Stimulated activated CD4-positive, alpha-beta T cell treated with anti-CD3 and anti-CD28 coated beads, TNF-alpha, amount 100 ng/mL, for 1 hour (primary cell): ENCODE results near the gene PCSK5.
"Not testable (repeated sequence)": the region's sequence is repeated elsewhere in the genome, so short reads cannot be mapped to it uniquely, and the experiment has no call there.

Source experiments
- DNase-seq, 3 donors: peaks; one replicate each; pipeline ENCODE4 v3.0.0-alpha.2; 2020; ENCODE audit warnings: low read depth in 3 of 3, low spot score in 1 of 3

PCSK5 gene

DNA sequence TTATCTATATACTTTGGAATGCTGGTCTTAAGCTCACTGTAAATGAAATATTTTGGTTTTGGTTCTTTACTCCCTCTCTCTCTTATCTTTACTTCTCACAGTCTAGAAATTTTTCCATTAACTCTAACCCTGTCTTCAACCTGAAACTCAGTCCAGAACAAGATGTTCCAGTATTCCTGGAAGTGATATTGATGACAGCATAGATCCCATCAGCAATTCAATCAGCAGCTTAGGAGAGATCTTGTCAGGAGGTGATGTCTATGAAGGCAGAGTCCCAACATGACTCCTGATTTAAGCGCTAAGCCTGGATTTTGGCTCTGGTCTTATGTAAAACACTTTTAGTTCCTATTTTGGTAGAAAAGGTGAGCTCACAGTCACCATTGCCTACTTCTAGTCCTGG lies 451.1 kb downstream of the PCSK5 start:
- DNase-seq: no peak

DNA sequence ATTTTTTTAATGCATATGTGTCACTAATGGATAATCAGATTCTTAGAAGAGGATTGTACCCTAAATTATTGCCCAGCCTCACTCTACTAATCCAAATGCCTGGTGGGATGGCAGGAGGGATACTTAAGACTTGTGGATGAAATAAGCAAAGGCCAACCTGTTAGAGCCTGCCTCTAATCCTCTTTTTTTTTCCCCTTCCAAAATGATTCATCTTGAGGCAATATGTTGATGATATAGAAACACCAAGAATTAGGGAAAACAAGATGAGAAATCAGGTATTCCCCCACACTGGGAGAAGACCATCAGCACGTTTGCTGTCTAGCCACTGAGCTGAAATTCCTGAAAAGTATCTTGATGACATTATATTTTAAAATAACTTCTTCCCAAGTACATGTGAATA lies 451.7 kb downstream of the PCSK5 start:
- DNase-seq: no peak

DNA sequence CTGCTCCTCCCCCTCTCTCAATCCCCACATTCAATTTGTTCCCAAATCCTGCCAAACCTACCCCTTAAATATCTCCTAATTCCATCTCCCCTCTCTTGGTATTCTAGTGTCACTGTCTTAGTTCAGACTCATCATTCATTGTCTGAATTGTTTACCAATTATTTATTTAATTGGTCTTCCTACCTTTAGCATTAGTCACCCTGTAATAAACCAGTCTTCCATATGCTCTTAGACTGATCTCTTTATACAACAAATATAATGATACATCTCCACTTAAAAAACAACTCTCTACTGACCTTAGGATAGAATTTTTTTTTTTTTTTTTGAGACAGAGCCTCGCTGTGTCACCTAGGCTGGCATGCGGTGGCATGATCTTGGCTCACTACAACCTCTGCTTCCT lies 452.4 kb downstream of the PCSK5 start:
- DNase-seq: no peak

DNA sequence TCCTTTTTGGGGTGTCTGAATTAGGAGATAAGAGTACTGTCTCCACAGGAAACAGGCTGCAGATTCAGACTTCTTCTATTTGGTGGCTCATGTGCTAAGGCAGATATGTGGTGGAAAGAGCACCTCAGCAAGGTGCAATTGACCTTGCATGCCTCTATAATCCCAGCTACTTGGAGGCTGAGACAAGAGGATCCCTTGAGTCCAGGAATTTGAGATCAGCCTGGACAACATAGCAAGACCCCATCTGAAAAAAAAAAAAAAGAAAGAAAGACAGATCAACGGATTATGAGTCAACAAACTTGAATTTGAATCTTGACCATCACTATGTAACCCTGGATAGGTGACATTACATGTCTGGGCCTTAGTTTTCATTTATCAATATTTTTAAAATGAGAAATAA lies 459.4 kb downstream of the PCSK5 start:
- DNase-seq: no peak

DNA sequence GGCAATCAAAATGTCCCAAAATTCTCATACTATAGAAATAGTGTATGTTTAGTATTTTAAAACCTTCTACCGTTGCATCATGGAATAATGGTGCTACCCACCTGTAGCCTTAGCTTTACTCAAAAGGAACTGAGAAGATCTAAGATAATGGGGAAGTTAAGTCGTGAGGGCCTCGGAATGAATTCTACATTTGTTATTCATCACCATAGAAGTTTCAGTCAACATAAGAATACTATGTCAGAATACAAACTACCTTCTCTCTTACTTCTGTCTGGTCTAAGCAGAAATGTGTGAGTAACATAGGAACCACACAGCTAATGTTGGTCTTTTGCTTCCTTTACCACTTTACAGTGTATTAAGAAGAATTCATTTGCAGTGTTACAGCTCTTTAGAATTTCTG lies 460.5 kb downstream of the PCSK5 start:
- DNase-seq: no peak

DNA sequence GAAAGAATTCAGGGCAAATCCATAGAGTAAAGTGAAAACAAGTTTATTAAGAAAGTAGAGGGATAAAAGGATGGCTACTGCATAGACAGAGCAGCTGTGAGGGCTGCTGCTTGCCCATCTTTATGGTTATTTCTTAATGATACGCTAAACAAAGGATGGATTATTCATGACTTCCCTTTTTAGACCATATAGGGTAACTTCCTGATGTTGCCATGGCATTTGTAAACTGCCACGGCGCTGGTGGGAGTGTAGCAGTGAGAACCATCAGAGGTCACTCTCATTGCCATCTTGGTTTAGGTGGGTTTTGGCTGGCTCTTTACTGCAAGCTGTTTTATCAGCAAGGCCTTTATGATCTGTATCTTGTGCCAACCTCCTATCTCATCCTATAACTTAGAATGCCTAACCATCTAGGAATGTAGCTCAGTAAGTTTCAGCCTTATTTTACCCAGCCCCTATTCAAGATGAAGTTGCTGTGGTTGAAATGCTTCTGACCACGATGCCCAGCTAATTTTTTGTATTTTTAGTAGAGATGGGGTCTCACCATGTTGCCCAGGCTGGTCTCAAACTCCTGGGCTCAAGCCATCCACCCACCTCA lies 461.6 kb downstream of the PCSK5 start:
- no peak for DNase-seq

DNA sequence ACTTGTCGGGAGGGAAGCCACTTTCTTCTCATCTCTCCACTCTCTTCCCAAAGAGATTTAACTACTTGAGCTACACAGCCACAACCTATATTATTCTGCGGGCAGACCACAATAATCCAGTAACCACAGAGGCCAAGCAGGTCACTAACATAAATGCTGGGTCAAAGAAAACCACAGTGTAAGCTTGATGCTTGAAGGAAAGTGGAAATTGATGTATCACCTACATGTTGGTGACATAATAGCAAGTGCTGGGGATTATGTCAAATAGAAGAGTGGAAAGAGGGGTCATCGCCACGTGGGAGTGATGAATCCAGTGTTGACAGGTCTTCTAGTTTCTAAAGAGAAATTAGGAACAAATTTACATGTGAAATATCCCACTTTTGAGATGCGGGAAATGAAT lies 462.8 kb downstream of the PCSK5 start:
- DNase-seq: no peak

DNA sequence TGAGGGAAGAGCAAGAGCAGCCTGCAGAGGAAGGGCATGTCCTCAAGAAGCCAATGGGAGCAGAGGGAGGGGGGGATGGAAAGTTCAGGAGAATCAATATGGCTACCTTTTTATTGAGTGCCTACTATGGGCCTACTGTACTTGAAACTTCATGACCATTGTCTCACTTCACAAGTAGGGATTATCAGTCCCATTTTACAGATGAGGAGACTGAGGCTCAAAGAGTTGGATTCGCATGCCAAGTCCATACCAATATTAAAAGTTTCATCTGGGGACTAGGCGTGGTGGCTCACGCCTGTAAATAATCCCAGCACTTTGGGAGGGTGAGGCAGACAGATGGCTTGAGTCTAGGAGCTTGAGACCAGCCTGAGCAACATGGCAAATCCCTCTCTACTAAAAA lies 463.7 kb downstream of the PCSK5 start:
- no peak for DNase-seq

DNA sequence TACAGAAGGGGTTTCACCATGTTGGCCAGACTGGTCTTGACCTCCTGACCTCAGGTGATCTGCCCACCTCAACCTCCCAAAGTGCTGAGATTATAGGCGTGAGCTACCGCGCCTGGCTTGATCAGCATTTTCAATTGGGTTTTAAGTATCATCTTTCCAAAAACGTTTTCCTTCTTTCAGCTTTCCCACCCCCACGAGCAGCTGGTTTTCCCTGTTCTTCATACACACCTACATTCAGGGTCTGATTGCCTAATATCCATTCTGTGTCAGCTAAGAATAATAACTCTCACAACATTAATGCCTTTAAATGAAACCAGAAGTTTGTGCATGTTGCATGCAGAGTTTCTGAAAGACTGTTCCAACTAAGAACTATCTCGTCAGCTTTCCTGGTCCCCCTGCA lies 465.4 kb downstream of the PCSK5 start:
- DNase-seq: no peak

DNA sequence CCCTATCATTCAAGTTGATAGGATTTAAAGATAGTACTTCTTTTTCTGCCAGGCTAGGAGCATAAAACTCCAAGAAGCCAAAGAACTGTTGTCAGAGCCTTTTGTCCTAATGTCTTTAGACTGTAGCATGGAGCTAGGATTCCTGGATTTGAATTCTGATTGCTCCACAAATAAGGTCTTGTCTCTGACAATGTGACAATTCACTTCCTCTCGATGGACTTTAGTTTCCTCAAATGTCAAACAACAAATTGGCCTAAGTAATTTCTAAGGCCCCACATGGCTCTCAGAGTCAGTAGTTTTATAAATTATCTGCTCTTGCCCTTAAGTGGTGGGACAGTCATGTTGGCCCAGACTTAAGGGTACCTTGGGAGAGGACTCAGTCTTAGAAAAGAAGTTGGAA lies 467.1 kb downstream of the PCSK5 start:
- DNase-seq: no peak

DNA sequence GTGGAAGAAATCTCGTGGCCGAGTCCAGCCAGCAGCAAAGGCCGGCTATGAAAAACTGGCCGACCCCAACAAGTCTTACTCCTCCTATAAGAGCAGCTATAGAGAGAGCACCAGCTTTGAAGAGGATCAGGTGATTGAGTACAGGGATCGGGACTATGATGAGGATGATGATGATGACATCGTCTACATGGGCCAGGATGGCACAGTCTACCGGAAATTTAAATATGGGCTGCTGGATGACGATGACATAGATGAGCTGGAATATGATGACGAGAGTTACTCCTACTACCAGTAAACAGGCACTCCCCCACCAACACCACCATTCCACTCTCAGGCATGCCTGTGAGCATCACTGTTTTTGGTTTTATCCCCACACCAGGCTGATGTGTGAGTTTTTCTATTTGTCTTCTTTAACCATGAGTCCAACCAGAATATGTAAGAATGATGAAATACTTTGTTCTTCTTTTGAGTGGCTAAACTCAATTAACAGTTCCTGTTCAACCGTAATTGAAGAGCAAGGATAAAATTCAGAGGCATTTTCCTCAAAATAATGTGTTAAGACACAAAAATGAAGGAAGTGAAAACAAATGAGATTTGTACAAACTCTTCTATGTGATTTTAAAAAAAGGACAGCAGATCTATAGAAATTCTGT lies 468.3 kb downstream of the PCSK5 start:
- no peak for DNase-seq

DNA sequence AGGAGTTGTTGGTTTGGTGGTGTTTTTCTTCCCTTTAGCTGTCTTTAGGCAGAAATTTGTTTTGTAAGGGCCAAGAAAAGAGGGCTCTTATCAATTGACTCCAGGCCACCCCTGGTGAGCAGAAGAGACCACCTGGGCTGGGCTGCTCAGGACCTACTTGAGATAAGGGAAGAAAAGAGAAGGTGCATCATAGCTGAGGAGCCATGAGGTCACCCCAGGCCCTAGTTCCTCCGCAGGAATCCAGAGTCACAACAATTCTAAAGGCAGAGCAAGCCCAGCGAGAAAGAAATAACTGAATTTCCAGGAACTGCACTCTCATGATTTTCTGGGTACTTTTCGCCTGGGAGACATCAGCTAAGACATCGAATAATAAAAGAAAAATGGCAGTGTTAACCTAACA lies 468.9 kb downstream of the PCSK5 start:
- DNase-seq: no peak

DNA sequence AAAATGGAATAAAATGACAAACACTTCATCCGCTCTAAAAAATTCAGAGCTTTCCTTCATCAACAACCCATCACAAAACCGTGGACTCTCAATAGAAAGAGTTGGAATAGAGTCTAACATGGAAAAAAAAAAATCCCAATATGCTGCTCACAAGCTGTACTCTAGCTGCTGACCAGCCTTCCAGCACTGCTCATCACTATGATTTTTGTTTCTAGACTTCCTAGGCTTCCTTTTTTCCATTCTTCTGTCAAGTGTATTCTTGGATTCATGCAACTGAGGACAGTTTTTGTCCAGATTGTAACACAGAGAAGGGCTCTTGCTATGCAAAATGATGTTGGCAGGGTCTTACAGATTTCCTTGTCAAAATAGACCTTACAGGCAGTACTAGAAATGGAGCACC lies 469.3 kb downstream of the PCSK5 start:
- DNase-seq: no peak

DNA sequence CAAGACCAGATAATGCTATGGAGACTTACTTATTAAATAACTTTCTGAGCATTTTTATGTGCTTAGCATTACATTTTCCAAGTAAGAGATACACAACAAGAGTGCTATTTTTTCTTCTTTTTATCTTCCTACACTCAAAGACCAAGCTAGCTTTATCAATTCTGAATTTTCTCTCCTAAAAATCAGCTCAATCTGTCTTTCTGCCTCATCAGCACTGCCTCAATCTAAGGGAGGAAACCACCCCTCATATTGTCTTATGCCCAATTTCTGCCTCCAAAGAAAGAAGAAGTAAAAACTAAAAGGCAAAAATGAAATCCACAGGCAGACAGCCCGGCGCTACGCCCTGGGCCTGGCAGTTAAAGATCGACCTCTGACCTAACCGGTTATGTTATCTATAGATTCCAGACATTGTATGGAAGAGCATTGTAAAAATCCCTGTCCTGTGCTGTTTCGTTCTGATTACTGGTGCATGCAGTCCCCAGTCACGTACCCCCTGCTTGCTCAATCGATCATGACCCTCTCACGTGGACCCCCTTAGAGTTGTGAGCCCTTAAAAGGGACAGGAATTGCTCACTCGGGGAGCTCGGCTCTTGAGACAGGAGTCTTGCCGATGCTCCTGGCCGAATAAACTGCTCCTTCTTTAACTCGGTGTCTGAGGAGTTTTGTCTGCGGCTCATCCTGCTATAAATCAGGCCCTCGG lies 472.0 kb downstream of the PCSK5 start:
- DNase-seq: not testable (repeated sequence)

DNA sequence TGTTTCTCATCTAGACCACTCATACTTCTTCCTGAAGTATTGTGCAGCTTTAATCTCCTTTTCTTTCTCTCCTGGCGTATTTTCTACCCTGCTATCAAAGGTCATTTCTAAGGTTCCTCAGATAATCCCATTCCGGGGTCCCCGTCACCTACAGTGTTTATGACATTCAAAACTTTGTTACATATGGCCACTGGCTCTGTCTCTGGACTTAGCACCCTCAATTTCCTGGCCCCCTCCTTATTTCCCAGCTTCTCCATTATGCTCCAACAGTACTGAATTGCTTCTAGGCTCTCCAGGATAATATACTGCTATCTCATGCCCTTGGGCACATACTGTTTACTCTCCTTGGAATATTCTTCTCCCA lies 472.5 kb downstream of the PCSK5 start:
- no peak for DNase-seq

DNA sequence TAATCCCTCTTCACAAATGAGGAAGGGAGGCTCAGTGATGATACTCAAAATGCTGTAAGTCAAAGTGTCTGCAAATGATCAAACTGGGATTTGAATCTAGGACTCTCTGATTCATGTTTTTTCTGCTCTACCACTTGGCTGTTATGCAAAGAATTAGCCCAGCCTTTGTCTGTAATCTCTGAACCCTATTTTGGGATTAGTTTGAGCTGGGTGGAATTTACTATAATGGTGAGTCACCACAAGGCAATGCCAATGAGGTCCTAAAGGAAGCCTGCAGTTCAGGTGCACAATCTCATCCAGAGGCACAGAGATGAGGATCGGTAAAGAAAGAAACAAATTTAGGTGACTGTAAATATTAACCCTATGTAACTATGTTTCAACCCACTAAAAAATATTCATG lies 474.6 kb downstream of the PCSK5 start:
- DNase-seq: no peak

DNA sequence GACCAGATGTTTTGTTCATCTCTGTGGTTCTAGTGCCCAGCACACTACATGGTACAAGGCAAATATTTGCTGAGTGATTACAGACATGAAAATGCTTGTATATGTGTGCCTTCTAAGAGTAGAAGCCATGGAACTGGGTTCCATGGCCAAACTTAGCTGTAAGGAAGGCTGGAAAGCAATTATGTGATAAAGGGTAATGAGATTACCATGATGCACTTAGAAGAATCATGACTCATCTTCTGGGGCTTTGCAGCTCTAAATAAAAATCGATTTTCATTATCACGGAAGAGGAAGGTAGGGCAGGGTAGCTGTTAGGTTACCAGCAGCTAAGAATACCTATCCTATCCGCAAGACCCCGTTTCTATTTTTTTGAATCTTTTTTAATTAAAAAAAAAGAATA lies 475.8 kb downstream of the PCSK5 start:
- no peak for DNase-seq

DNA sequence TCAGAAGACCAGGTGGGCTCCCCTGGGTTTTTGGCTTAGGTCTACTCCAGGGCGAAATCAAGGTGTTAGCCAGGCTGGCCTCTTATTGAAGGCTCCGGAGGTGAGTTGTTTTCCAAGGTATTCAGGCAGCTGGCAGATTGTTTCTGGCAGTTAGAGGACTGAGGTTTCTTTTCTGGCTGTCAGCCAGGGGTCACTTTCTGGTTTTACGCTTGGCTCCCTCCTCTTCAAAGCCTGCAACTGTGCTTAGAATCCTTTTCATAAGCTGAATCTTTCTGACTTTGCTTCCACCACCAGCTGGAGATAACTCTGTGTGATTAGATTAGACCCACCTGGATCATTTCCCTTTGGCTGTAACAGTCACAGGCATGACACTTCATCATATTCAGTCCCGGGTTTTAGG lies 479.1 kb downstream of the PCSK5 start:
- no peak for DNase-seq

DNA sequence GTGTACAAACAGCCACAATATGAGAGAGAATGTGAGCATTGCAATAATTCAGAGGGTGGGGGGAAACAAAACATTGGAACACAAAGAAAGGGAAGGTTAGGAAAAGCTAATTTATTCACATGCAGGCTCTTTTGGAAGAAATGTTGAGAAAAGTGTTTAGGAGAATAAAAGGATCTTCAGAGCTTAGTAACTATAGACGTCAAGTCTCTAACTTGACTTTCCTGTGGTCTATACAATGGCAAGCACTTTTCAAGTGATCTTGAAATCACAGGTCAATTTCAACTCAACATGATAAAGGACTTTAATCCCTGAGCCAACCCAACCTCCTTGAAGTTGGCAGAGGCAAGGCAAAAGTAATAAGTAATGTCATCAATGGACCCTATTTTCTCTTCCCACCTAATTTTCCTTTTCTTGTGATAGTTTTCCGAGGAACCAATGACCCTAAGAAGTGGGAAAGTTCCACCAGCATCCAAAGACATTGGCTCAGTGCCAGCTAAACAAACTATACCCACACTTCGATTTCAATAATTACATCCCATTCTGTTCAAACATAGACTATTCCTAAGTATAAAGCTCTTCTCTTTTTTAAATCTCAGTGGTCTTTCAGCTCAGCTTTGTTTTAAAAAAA lies 480.0 kb downstream of the PCSK5 start:
- no peak for DNase-seq

DNA sequence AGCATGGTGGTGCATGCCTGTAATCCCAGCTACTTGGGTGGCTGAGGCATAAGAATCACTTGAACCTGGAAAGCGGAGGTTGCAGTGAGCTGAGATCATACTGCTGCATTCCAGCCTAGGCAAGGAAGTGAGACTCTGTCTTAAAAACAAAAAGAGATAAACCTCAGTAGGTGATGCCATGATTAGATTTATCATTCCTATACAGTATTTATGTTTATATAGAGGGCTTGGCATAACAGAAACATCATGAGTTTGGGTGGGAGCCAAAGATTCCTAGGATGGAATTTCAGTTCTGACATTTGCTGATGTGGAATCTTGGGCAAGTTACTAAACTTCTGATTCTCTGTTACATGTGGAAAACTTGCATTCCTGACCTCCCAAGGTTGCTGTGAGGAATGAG lies 481.4 kb downstream of the PCSK5 start:
- DNase-seq: no peak

DNA sequence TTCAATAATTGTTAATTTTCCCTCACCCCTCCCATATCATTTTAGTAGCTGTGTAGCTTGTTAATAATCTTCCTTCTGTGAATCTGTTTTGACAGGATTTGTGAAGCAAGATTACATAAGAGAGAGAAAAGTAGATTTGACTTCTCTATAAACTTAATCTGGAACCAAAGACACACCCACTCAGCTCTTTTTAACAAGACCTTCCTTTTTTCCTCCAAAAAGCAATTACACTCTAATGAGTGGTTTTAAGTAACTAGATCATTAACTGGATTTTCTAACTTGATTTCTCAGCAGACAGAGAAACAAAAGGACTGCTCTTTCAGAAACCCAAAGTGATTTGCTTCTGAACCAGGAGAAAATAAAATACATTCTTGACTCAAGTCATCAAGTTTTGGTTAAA lies 481.9 kb downstream of the PCSK5 start:
- DNase-seq: no peak

DNA sequence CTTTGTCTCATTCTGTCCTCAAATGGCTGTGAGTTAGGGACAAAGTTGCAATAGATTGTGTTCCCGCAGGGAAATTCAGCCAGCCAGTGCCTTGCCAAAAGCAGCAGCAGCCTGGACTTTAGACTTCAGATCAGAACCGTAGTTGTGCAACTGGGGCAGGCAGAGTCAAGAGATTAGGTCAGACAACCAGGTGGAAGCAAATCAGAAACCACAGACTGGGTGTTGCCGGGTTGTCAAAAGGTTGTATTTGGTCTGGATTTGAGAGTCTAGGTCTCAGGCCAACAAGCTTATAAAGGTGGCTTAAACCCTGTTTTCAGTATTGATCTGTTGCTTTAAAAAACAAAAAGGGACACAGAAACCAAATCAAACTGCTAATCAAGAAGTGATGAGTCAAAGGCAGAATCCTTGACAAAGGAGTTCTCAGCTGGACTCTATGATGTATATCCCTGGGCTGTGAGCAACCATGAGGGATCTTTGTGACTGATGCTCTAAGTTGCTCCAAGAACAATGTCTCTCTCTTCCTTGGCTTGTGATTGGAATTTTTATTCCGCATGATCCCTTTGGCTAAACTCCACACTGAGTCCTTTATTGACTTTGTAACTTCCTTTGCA lies 482.8 kb downstream of the PCSK5 start:
- DNase-seq: no peak
